A673 (cell line): ENCODE measurements around the gene KPNA1. TPM values are rescaled to one million over a fixed set of nuclear protein-coding genes. Genes with fewer than 3 reads are reported as not detected.

Source experiments
- BruUV-seq: library from RNA; stranded (reverse); fragments of 400-500 nt; replicated peaks from 2 replicates; lab custom pipeline; 2021; lab: Mats Ljungman, UMichigan
- CTCF ChIA-PET: fragments of 300-600 bp; sonication (Branson Sonifier 250); formaldehyde crosslinking; loops from one replicate; lab custom pipeline; 2022; ENCODE audit warnings: antibody characterized with exemption; lab: Charles Lee
- POLR2A ChIA-PET: fragments of 300-600 bp; sonication (Branson Sonifier 250); formaldehyde crosslinking; loops from one replicate; lab custom pipeline; 2022; ENCODE audit warnings: antibody characterized with exemption; ENCODE audit not compliant: low non-redundant PET; lab: Charles Lee
- DNase-seq: peaks from one replicate; pipeline ENCODE4 v3.0.0-alpha.2; 2015; ENCODE audit warnings: low spot score
- H3K27ac ChIP-seq: fragments of 200-600 bp; sonication (generic); 2 replicates; pipeline ENCODE4 v1.5.1; 2016; ENCODE audit warnings: mixed run types, low read depth, mild to moderate bottlenecking, mixed read lengths, antibody characterized with exemption, low read length; ENCODE audit not compliant: poor library complexity, severe bottlenecking
- H3K27me3 ChIP-seq: fragments of 200-600 bp; sonication (generic); replicated peaks from 2 replicates; pipeline ENCODE4 v1.6.1; 2017; ENCODE audit warnings: mixed run types, low read depth, mild to moderate bottlenecking, mixed read lengths, antibody characterized with exemption, low read length; ENCODE audit not compliant: insufficient read depth, poor library complexity
- H3K36me3 ChIP-seq: fragments of 200-600 bp; sonication (generic); 2 replicates; pipeline ENCODE4 v1.6.1; 2016; ENCODE audit warnings: mixed run types, mild to moderate bottlenecking, mixed read lengths, antibody characterized with exemption, low read length; ENCODE audit not compliant: insufficient read depth, poor library complexity, severe bottlenecking
- H3K4me1 ChIP-seq: fragments of 200-600 bp; sonication (generic); 2 replicates; pipeline ENCODE4 v1.6.1; 2017; ENCODE audit warnings: mixed run types, mild to moderate bottlenecking, mixed read lengths, antibody characterized with exemption, low read length; ENCODE audit not compliant: insufficient read depth, poor library complexity, severe bottlenecking
- H3K4me3 ChIP-seq: fragments of 200-600 bp; sonication (generic); 2 replicates; pipeline ENCODE4 v1.5.1; 2016; ENCODE audit warnings: low read depth, mixed run types, mild to moderate bottlenecking, mixed read lengths, low read length; ENCODE audit not compliant: poor library complexity, severe bottlenecking
- H3K9me3 ChIP-seq: fragments of 200-600 bp; sonication (generic); 2 replicates; pipeline ENCODE4 v1.6.1; 2016; ENCODE audit warnings: mixed run types, low read depth, mild to moderate bottlenecking, mixed read lengths, antibody characterized with exemption, low read length; ENCODE audit not compliant: poor library complexity, severe bottlenecking
- CTCF ChIP-seq: fragments of 300-800, 200-600 bp; sonication (generic); conservative IDR thresholded peaks from 2 replicates; pipeline ENCODE4 v1.5.1; 2017; ENCODE audit warnings: low read depth, mild to moderate bottlenecking, antibody characterized with exemption, low read length, moderate library complexity, mixed read lengths
- EZH2 ChIP-seq: fragments of 200-600 bp; sonication (generic); IDR thresholded peaks from 2 replicates; pipeline ENCODE4 v1.6.1; 2017; ENCODE audit warnings: borderline replicate concordance, low read depth, mild to moderate bottlenecking, mixed read lengths, antibody characterized with exemption, low read length; ENCODE audit not compliant: poor library complexity, severe bottlenecking
- intact Hi-C: fragments of 100-400 bp; cut with micrococcal nuclease; formaldehyde crosslinking; loops from one replicate; pipeline ENCODE4 v1.10.0; 2022; ENCODE audit not compliant: unreplicated experiment
- total RNA-seq: library from RNA; stranded (reverse); gene quantifications from 2 replicates; pipeline ENCODE4 v1.2.3, GENCODE V29; 2021

Gene KPNA1
- total RNA-seq, 1 experiment from 2014 or later = 110 TPM

GRCh38 chr3:122383771-122384697 lies 130.7 kb downstream of the KPNA1 start, which contains the start of gene FAM162A:
FAM162A (plus strand) TSS chr3:122384182; CDS start chr3:122384266, 84 bp downstream.
- H3K4me1 ChIP-seq = peaks cover 14% of the 10 kb centered on the region
- intact Hi-C loops = loop anchor here (1.0 kb wide), 1 partner anchor 410 kb away; no protein-coding TSS in a partner anchor
- peak; percentile 77 for TF ChIP-seq CTCF
- TF ChIP-seq EZH2 = no peak
- no peaks in the 10 kb centered on the region for H3K27me3 ChIP-seq
- H3K4me3 ChIP-seq = peak within 1 kb of the TSS; percentile 73
- ChIA-PET CTCF (interaction anchor here (0.5 to 1.6 kb wide), 5 partner anchors 9 to 296 kb away, joined by 3 to 13 read pairs (median 4); no protein-coding TSS in a partner anchor), POLR2A (interaction anchor here (0.7 kb wide), 1 partner anchor 106 kb away, joined by 4 read pairs; no protein-coding TSS in a partner anchor)
- no peaks in the 10 kb centered on the region for H3K9me3 ChIP-seq
- peak within 1 kb of the TSS; percentile 69 for H3K27ac ChIP-seq
- no peaks in the 10 kb centered on the region for H3K36me3 ChIP-seq
- peak; percentile 97 for DNase-seq
- no TSS peak for BruUV-seq

GRCh38 chr3:122382888-122383666 lies 131.7 kb downstream of the KPNA1 start, which contains the start of gene MIX23:
MIX23 (minus strand) TSS chr3:122383231; CDS start chr3:122383224, 7 bp downstream.
- CTCF ChIA-PET = no interaction called here
- Histone ChIP-seq H3K9me3 (no peaks in the 10 kb centered on the region), H3K27ac (peak within 1 kb of the TSS; percentile 69), H3K36me3 (no peaks in the 10 kb centered on the region), H3K4me1 (peaks cover 14% of the 10 kb centered on the region), H3K27me3 (no peaks in the 10 kb centered on the region), H3K4me3 (peak within 1 kb of the TSS; percentile 73)
- BruUV-seq = no TSS peak
- no peak for TF ChIP-seq CTCF
- TF ChIP-seq EZH2 = no peak
- intact Hi-C loops = loop anchor here (1.0 kb wide), 1 partner anchor 411 kb away; no protein-coding TSS in a partner anchor
- peak; percentile 94 for DNase-seq
- POLR2A ChIA-PET = no interaction called here

DNA sequence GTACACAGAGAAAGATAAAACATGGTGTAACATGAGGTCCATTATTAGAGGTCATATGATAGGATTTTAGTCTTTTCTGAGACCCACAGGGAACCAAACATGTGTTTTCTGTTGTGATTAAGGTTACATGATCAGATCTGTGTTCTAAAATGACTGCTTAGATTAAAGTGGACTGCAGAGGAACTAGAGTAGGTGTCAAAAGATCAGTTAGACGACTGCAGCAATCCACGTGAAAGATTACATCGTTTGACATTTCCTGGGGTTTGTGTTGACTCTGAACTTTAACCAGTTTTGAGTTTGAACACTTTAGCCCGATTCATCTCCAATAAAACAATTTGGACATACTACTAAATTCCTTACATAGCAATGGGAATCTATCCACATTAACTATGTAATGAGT lies 136.8 kb downstream of the KPNA1 start:
- ChIA-PET POLR2A (no interaction called here), CTCF (no interaction called here)
- peaks cover 5% of the 10 kb centered on the region for H3K4me1 ChIP-seq
- TF ChIP-seq EZH2 = no peak
- no peak for TF ChIP-seq CTCF
- intact Hi-C loops = no loop called here
- H3K9me3 ChIP-seq = no peaks in the 10 kb centered on the region
- H3K27me3 ChIP-seq = no peaks in the 10 kb centered on the region
- no peaks in the 10 kb centered on the region for H3K36me3 ChIP-seq
- no peak overlapping the region for H3K4me3 ChIP-seq
- H3K27ac ChIP-seq = no peak overlapping the region
- BruUV-seq = no TSS peak
- DNase-seq = no peak
